ENCODE measurements around the gene AHCYL2. TPM values are rescaled to one million over a fixed set of nuclear protein-coding genes. Genes with fewer than 3 reads are reported as not detected.

The AHCYL2 gene
- total and polyA plus RNA-seq, 8 donors: 5.1 to 16.8 (median 13.3) TPM

- DNase-seq (no peak), FAIRE-seq (no peak), ATAC-seq (no peak)
- intact Hi-C loops (cut with DNase I): no loop called here
- no peak for TF ChIP-seq CTCF (IDR thresholded peaks at IDR 0.05)
- H3K9me3 ChIP-seq: no peaks in the 10 kb centered on the region
- H3K27me3 ChIP-seq: no peaks in the 10 kb centered on the region
- H3K36me3 ChIP-seq: no peaks in the 10 kb centered on the region
- H3K27ac ChIP-seq: no peak overlapping the region
- H3K4me1 ChIP-seq: peaks cover 0 to 15% (median 5%) of the 10 kb centered on the region in 3 donors
- no peak overlapping the region for H3K4me3 ChIP-seq
Measured at GRCh38 chr7:129450295-129450694, 225.5 kb downstream of the AHCYL2 start.

- FAIRE-seq: no peak
- intact Hi-C loops (cut with DNase I): no loop called here
- Histone ChIP-seq H3K4me3 (no peak overlapping the region), H3K9me3 (no peaks in the 10 kb centered on the region), H3K27me3 (no peaks in the 10 kb centered on the region), H3K36me3 (no peaks in the 10 kb centered on the region), H3K4me1 (peaks cover 0 to 15% (median 5%) of the 10 kb centered on the region in 3 donors), H3K27ac (no peak overlapping the region)
- WGBS, 2 donors: 64 to 76% methylated on average over 2 of the region's 2 CpGs
- no peak for TF ChIP-seq CTCF (IDR thresholded peaks at IDR 0.05)
- no peak for ATAC-seq
- no peak for DNase-seq
Measured at GRCh38 chr7:129452589-129453231, 227.9 kb downstream of the AHCYL2 start.

- peaks cover 0 to 15% (median 5%) of the 10 kb centered on the region in 3 donors for H3K4me1 ChIP-seq
- H3K9me3 ChIP-seq: no peaks in the 10 kb centered on the region
- no peaks in the 10 kb centered on the region for H3K27me3 ChIP-seq
- peak overlapping the region in 1 of 4 donors; percentile 13 for H3K27ac ChIP-seq
- no peak for TF ChIP-seq CTCF (IDR thresholded peaks at IDR 0.05)
- H3K36me3 ChIP-seq: no peaks in the 10 kb centered on the region
- FAIRE-seq: no peak
- ATAC-seq: peak; percentile 41 to 70 (median 64)
- H3K4me3 ChIP-seq: no peak overlapping the region
- intact Hi-C loops (cut with DNase I): no loop called here
- DNase-seq: no peak
- WGBS, 2 donors: 17 to 39% methylated on average over 1 of the region's 1 CpG
Measured at GRCh38 chr7:129453510-129454248, 228.8 kb downstream of the AHCYL2 start.

DNA sequence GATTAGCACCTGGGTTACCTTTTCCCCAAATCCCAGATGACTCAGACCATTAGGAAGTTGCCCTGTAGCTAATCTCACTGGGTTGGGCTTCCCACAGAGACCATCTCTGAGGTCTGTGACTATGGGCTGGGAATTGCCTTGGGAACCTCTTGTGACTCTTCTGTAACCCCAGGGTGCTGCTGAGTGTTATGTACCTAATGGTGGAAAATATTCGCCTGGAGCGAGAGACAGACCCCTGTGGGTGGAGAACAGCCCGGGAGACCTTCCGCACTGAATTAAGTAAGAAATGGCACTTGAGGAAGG lies 229.4 kb downstream of the AHCYL2 start:
- DNase-seq: no peak
- 94 to 95% methylated on average over 4 of the region's 4 CpGs for WGBS, 2 donors
- intact Hi-C loops (cut with DNase I): no loop called here
- peaks cover 0 to 15% (median 5%) of the 10 kb centered on the region in 3 donors for H3K4me1 ChIP-seq
- FAIRE-seq: no peak
- H3K4me3 ChIP-seq: no peak overlapping the region
- no peak for TF ChIP-seq CTCF (IDR thresholded peaks at IDR 0.05)
- no peaks in the 10 kb centered on the region for H3K36me3 ChIP-seq
- H3K27ac ChIP-seq: peak overlapping the region in 1 of 4 donors; percentile 13
- no peaks in the 10 kb centered on the region for H3K27me3 ChIP-seq
- no peaks in the 10 kb centered on the region for H3K9me3 ChIP-seq
- no peak for ATAC-seq

- DNase-seq (peak in 1 of 6 donors; percentile 37), ATAC-seq (no peak), FAIRE-seq (no peak)
- TF ChIP-seq CTCF (IDR thresholded peaks at IDR 0.05): no peak
- intact Hi-C loops (cut with DNase I): no loop called here
- no peaks in the 10 kb centered on the region for H3K36me3 ChIP-seq
- WGBS, 2 donors: 93 to 96% methylated on average over 10 of the region's 10 CpGs
- no peak overlapping the region for H3K27ac ChIP-seq
- no peak overlapping the region for H3K4me3 ChIP-seq
- H3K27me3 ChIP-seq: no peaks in the 10 kb centered on the region
- H3K9me3 ChIP-seq: no peaks in the 10 kb centered on the region
- H3K4me1 ChIP-seq: peaks cover 0 to 15% (median 5%) of the 10 kb centered on the region in 3 donors
Measured at GRCh38 chr7:129456421-129456820, 231.6 kb downstream of the AHCYL2 start.
